Activated gamma-delta T cell treated with anti-CD3 and anti-CD28 coated beads, Interleukin-2, amount 50 U/mL, for 16 hours (primary cell): Measurements from ENCODE around the gene ATF2.
"Not testable (repeated sequence)": the region's sequence is repeated elsewhere in the genome, so short reads cannot be mapped to it uniquely, and the experiment has no call there.

Source experiments
- DNase-seq: peaks from one replicate; pipeline ENCODE4 v3.0.0-alpha.2; 2020; ENCODE audit warnings: low read depth

ATF2 gene

GRCh38 chr2:175084117-175084516 lies 83.9 kb downstream of the ATF2 start:
- DNase-seq: not testable (repeated sequence)

GRCh38 chr2:175080479-175080878 lies 87.5 kb downstream of the ATF2 start:
- DNase-seq: no peak

GRCh38 chr2:175076272-175076671 lies 91.7 kb downstream of the ATF2 start:
- no peak for DNase-seq

- DNase-seq: no peak
Measured at GRCh38 chr2:175074478-175074877, 93.5 kb downstream of the ATF2 start.

- no peak for DNase-seq
Measured at GRCh38 chr2:175068534-175068933, 99.5 kb downstream of the ATF2 start.

- no peak for DNase-seq
Measured at GRCh38 chr2:175066411-175066810, 101.6 kb downstream of the ATF2 start.

GRCh38 chr2:175064797-175065196 lies 103.2 kb downstream of the ATF2 start:
- no peak for DNase-seq

- no peak for DNase-seq
Measured at GRCh38 chr2:175063741-175064140, 104.3 kb downstream of the ATF2 start.

GRCh38 chr2:175062787-175063585 lies 105.0 kb downstream of the ATF2 start:
- no peak for DNase-seq

GRCh38 chr2:175057078-175057685 lies 110.8 kb downstream of the ATF2 start:
- DNase-seq: no peak

GRCh38 chr2:175055993-175056392 lies 112.0 kb downstream of the ATF2 start:
- DNase-seq: no peak

- DNase-seq: no peak
Measured at GRCh38 chr2:175054340-175054739, 113.7 kb downstream of the ATF2 start.

GRCh38 chr2:175049661-175050060 lies 118.3 kb downstream of the ATF2 start:
- no peak for DNase-seq

GRCh38 chr2:175048275-175048674 lies 119.7 kb downstream of the ATF2 start:
- DNase-seq: no peak

GRCh38 chr2:175039490-175039889 lies 128.5 kb downstream of the ATF2 start:
- no peak for DNase-seq

GRCh38 chr2:175039031-175039430 lies 129.0 kb downstream of the ATF2 start:
- DNase-seq: no peak

- no peak for DNase-seq
Measured at GRCh38 chr2:175037941-175038340, 130.1 kb downstream of the ATF2 start.

- DNase-seq: no peak
Measured at GRCh38 chr2:175036582-175037018, 131.4 kb downstream of the ATF2 start.

GRCh38 chr2:175035806-175036205 lies 132.2 kb downstream of the ATF2 start:
- no peak for DNase-seq

- no peak for DNase-seq
Measured at GRCh38 chr2:175034716-175035115, 133.3 kb downstream of the ATF2 start.

- no peak for DNase-seq
Measured at GRCh38 chr2:175030380-175031271, 137.4 kb downstream of the ATF2 start.

- no peak for DNase-seq
Measured at GRCh38 chr2:175027755-175028154, 140.2 kb downstream of the ATF2 start.

GRCh38 chr2:175026385-175026784 lies 141.6 kb downstream of the ATF2 start:
- no peak for DNase-seq
